Breast epithelium (tissue), 4 donors: ENCODE measurements around the gene HMOX2. TPM values are rescaled to one million over a fixed set of nuclear protein-coding genes. Genes with fewer than 3 reads are reported as not detected.

Experiments used
- DNase-seq, 2 donors: peaks; one replicate each; pipeline ENCODE4 v3.0.0-alpha.2; 2019; ENCODE audit warnings: low spot score in 2 of 2
- H3K27ac ChIP-seq, 2 donors: fragments of 200-600 bp; sonication (generic) in 1 of 2; one replicate each; pipeline ENCODE4 v1.5.1; 2016 to 2019; ENCODE audit warnings: mild to moderate bottlenecking in 1 of 2
- H3K27me3 ChIP-seq, 2 donors: fragments of 200-600 bp; sonication (generic) in 1 of 2; one replicate each; pipeline versions ENCODE4 v1.5.1 to v1.6.0; 2017 to 2019; ENCODE audit warnings: control low read depth in 1 of 2, mild to moderate bottlenecking in 1 of 2
- H3K36me3 ChIP-seq: fragments of 200-600 bp; one replicate; pipeline ENCODE4 v1.5.1; 2019
- H3K4me1 ChIP-seq, 2 donors: fragments of 200-600 bp; sonication (generic); one replicate each; pipeline ENCODE4 v1.5.1; 2016 to 2019; ENCODE audit warnings: control low read depth in 1 of 2
- H3K4me3 ChIP-seq, 3 donors: fragments of 200-600 bp; sonication (generic); 1 replicate in 2 of 3; 2 replicates in 1 of 3; pipeline ENCODE4 v1.5.1; 2016 to 2019; ENCODE audit warnings: mild to moderate bottlenecking in 3 of 3, moderate library complexity in 2 of 3
- H3K9me3 ChIP-seq, 2 donors: fragments of 200-600 bp; sonication (generic) in 1 of 2; one replicate each; pipeline ENCODE4 v1.5.1; 2016 to 2019; ENCODE audit warnings: control low read depth in 1 of 2
- CTCF ChIP-seq, 3 donors: fragments of 450-650 bp; IDR thresholded peaks; one replicate each; pipeline ENCODE4 v1.5.1; 2016 to 2017; ENCODE audit warnings: antibody characterized with exemption in 3 of 3, mild to moderate bottlenecking in 3 of 3, moderate library complexity in 3 of 3
- POLR2A ChIP-seq: fragments of 450-650 bp; IDR thresholded peaks from one replicate; pipeline ENCODE4 v1.6.1; 2016; ENCODE audit warnings: antibody characterized with exemption, mild to moderate bottlenecking, moderate library complexity
- POLR2AphosphoS5 ChIP-seq, 3 donors: sonication (generic); formaldehyde crosslinking; IDR thresholded peaks; one replicate each; pipeline ENCODE4 v1.6.1; 2017; ENCODE audit warnings: antibody characterized with exemption in 3 of 3
- intact Hi-C: fragments of 100-400 bp; cut with DNase I; formaldehyde crosslinking; loops from one replicate; pipeline ENCODE4 v1.15.1; 2023; ENCODE audit warnings: low total_unique reads
- total RNA-seq, 3 donors: library from RNA; depleted of rRNA; stranded (reverse); fragments of >200 nt; gene quantifications; one replicate each; pipeline ENCODE4 v1.1.0, GENCODE V29; 2016

Gene HMOX2
- total RNA-seq, 3 donors from 2014 or later: 53.6 to 87.7 (median 65.9) TPM

- no peak for TF ChIP-seq POLR2A
- no peak for TF ChIP-seq POLR2AphosphoS5 (IDR thresholded peaks at IDR 0.05)
- no peak for TF ChIP-seq CTCF (IDR thresholded peaks at IDR 0.05)
- intact Hi-C loops: no loop called here
- DNase-seq: no peak
Observed at GRCh38 chr16:4523686-4524085, 47.5 kb downstream of the HMOX2 start.

GRCh38 chr16:4524571-4524970 lies 48.4 kb downstream of the HMOX2 start:
- no peak for DNase-seq
- no peak for TF ChIP-seq CTCF (IDR thresholded peaks at IDR 0.05)
- no peak for TF ChIP-seq POLR2A
- no peak for TF ChIP-seq POLR2AphosphoS5 (IDR thresholded peaks at IDR 0.05)
- H3K36me3 ChIP-seq: no peaks in the 10 kb centered on the region
- intact Hi-C loops: no loop called here
- no peaks in the 10 kb centered on the region for H3K4me1 ChIP-seq
- H3K27ac ChIP-seq: no peak overlapping the region
- no peaks in the 10 kb centered on the region for H3K9me3 ChIP-seq
- no peak overlapping the region for H3K4me3 ChIP-seq
- H3K27me3 ChIP-seq: no peaks in the 10 kb centered on the region

More at GRCh38 chr16:4523686-4524085, 47.5 kb downstream of the HMOX2 start:
- Histone ChIP-seq H3K4me1 (no peaks in the 10 kb centered on the region), H3K27ac (no peak overlapping the region), H3K27me3 (no peaks in the 10 kb centered on the region), H3K36me3 (no peaks in the 10 kb centered on the region), H3K4me3 (no peak overlapping the region), H3K9me3 (no peaks in the 10 kb centered on the region)

GRCh38 chr16:4525069-4525468 lies 48.9 kb downstream of the HMOX2 start:
- Histone ChIP-seq H3K27me3 (no peaks in the 10 kb centered on the region), H3K9me3 (no peaks in the 10 kb centered on the region), H3K4me1 (no peaks in the 10 kb centered on the region), H3K4me3 (no peak overlapping the region), H3K27ac (no peak overlapping the region), H3K36me3 (no peaks in the 10 kb centered on the region)
- TF ChIP-seq POLR2A (no peak), CTCF (IDR thresholded peaks at IDR 0.05) (no peak), POLR2AphosphoS5 (IDR thresholded peaks at IDR 0.05) (no peak)
- no peak for DNase-seq
- intact Hi-C loops: no loop called here

GRCh38 chr16:4525634-4526277 lies 49.6 kb downstream of the HMOX2 start:
- no peaks in the 10 kb centered on the region for H3K9me3 ChIP-seq
- no peak for DNase-seq
- H3K27ac ChIP-seq: no peak overlapping the region
- no peak overlapping the region for H3K4me3 ChIP-seq
- no peaks in the 10 kb centered on the region for H3K36me3 ChIP-seq
- no peaks in the 10 kb centered on the region for H3K4me1 ChIP-seq
- TF ChIP-seq POLR2A: no peak
- TF ChIP-seq CTCF (IDR thresholded peaks at IDR 0.05): no peak
- TF ChIP-seq POLR2AphosphoS5 (IDR thresholded peaks at IDR 0.05): no peak
- intact Hi-C loops: no loop called here
- no peaks in the 10 kb centered on the region for H3K27me3 ChIP-seq

- DNase-seq: no peak
- H3K4me1 ChIP-seq: no peaks in the 10 kb centered on the region
- no peaks in the 10 kb centered on the region for H3K36me3 ChIP-seq
- H3K4me3 ChIP-seq: no peak overlapping the region
- intact Hi-C loops: no loop called here
- H3K27ac ChIP-seq: no peak overlapping the region
- no peaks in the 10 kb centered on the region for H3K9me3 ChIP-seq
- TF ChIP-seq POLR2AphosphoS5 (IDR thresholded peaks at IDR 0.05) (no peak), CTCF (IDR thresholded peaks at IDR 0.05) (no peak), POLR2A (no peak)
- no peaks in the 10 kb centered on the region for H3K27me3 ChIP-seq
Observed at GRCh38 chr16:4529085-4530060, 53.2 kb downstream of the HMOX2 start.
